Stimulated activated CD4-positive, alpha-beta T cell treated with anti-CD3 and anti-CD28 coated beads, Interleukin-1b, Interleukin-23, amount 100 ng/mL, for 24 hours (primary cell): ENCODE results near the gene CHMP4B.

Experiments used
- DNase-seq, 4 experiments: peaks; one replicate each; pipeline ENCODE4 v3.0.0-alpha.2; 2020; ENCODE audit warnings: low read depth in 4 of 4, low spot score in 1 of 4

Gene CHMP4B

DNA sequence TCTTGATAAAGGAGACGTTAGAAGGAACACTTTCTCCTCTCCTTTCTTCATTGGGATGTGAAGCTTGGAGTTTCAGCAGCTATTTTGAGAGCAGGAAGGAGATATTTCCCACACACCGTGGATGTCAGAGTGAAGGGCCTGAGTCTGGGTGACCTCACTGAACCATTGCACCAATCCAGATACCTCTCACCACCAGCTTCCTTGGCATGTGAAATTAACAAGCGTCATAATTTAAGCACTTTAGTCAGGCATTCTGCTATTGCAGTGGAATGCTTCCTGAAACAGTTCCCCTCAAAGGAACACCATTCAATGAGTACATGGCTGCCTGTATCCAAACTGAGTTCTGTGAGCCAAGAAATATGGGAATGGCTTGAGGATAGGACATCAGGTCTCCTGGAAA, 83.7 kb downstream of the CHMP4B start:
- DNase-seq, result no peak

DNA sequence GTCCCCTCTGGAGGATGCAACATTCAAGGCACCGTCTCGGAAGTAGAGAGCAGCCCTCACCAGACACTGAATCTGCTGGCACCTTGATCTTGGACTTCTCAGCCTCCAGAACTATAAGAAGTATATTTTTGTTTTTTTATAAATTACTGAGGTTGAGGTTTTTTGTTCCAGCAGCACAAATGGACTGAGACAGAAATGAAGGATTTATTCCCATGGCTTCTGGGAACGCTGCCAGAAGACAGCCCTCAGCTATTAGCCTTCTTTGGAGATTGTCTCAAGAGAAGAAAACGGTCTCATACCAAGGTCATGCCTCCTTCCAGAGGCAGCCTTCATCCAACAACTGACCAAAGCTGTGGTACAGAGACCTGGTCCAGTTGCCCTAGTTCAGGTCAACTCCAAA, 85.4 kb downstream of the CHMP4B start:
- no peak for DNase-seq

DNA sequence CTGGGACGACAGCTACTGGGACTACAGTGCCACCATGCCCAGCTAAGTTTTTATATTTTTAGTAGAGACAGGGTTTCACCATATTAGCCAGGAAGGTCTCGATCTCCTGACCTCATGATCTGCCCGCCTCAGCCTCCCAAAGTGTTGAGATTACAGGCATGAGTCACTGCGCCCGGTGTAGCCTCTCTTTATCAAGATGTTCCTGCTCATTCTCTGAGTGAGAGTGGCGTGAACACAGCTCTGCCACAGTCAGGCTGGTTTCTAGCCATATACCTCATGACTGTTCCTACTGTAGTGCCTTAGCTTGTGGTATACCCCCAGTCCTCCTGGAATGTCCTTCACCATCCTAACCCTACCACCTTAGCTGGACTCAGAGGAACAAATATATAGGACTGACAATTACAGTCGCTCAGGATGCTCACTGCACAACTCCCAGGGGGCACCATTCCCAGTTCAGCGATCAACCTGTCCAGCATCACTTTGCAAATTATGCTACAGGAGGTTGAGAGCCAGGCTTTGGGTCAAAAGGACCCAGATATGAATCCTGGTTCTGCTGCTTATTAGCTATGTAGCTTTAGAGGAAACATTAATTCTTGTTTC, 86.3 kb downstream of the CHMP4B start:
- no peak for DNase-seq

- DNase-seq, result no peak
These were observed 88.0 kb downstream of the CHMP4B start for GRCh38 chr20:33899106-33899505.

- DNase-seq, result no peak
These were observed 89.5 kb downstream of the CHMP4B start for GRCh38 chr20:33900521-33901131.

DNA sequence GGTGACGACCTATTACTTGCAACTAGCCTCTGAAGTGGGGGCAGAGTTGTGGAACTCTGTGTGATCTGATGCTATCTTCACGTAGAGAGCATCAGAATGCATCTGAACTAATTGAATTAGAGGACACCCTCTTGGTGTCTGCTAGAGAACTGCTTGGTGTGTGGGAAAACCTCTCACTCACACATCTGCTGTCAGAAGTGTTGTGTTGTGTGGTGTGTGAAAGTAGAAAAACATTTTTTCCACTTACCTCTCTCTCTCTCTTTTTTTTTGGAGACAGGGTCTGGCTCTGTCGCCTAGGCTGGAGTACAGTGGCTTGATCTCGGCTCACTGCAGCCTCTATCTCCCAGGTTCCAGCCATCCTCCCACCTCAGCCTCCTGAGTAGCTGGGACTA, 90.0 kb downstream of the CHMP4B start:
- DNase-seq, result no peak

DNA sequence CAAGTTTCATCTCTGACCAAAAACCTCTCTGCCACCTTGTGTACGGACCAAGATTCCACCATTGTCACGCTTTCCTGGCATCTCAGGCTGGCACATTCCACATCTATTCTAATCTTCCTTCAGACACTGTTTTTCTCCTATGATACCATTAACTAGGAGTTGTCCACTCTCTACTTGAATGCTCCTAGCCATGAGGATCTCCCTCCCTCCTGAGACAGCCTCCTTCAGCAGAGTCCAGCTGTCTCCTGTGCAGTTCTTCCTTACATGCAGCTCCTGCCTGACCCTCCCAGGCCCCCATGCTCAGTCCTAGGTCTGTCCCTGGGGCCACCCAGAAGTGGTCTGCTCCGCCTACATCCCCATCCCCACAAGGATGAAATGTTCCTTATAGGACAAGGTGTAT, 90.9 kb downstream of the CHMP4B start:
- DNase-seq, result no peak
